GM21381 (cell line): ENCODE results near the gene PTMA.
"Not testable (repeated sequence)": the region's sequence is repeated elsewhere in the genome, so short reads cannot be mapped to it uniquely, and the experiment has no call there.

ENCODE experiments used
- ATAC-seq: cut with Tn5 transposase; IDR thresholded peaks from one replicate; pipeline ENCODE4 v1.9.1; 2021; ENCODE audit warnings: mild to moderate bottlenecking, moderate library complexity; ENCODE audit not compliant: unreplicated experiment

PTMA gene, protein sequence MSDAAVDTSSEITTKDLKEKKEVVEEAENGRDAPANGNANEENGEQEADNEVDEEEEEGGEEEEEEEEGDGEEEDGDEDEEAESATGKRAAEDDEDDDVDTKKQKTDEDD

DNA sequence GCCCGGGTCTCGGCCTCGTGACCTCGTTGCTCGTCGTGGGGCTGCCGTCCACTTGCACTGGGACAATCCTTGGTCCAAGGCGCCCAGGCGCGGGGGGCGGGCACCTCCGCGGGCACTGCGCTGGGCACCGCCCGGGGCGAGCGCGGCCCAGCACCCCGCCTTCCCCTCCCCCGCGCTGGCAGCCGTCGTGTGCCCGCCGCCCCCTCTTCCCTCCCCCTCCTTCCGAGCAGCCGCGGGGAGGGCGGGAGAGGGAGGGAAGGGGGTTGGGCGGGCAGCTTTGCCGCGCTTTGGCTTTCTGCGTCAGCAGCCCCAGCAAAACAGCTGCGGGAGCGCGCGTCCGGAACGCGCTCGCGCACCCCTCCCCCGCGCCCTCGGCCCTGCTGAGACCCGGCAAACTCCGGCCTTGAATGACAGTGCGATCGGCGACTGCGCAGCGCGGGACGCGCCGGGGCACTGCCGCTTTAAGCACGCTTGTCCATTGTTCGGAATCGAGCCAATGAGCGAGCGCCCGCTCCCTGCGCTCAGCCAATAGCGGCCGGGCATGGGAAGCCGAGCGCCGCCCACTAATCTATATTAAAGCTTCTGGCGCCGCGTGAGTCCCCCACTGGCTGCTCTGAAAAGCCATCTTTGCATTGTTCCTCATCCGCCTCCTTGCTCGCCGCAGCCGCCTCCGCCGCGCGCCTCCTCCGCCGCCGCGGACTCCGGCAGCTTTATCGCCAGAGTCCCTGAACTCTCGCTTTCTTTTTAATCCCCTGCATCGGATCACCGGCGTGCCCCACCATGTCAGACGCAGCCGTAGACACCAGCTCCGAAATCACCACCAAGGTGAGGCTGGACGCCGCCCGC, at the start of gene PTMA:
Gene PTMA (plus strand): TSS at position 599 of the 846 bp plus-strand sequence. CDS start 182 bp downstream, at position 781.
- ATAC-seq, result peak; percentile 52

DNA sequence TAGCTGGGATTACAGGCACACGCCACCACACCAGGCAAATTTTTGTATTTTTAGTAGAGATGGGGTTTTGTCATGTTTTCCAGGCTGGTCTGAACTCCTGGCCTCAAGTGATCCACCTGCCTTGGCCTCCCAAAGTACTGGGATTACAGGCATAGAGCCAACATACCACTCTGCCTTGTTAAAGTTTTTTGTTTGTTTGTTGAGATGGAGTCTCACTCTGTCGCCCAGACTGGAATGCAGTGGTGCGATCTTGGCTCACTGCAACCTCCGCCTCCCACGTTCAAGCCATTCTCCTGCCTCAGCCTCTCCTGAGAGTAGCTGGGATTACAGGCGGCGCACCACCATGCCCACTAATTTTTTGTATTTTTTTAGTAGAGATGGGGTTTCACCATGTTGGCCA, 48.3 kb upstream of the PTMA start:
- not testable (repeated sequence) for ATAC-seq

DNA sequence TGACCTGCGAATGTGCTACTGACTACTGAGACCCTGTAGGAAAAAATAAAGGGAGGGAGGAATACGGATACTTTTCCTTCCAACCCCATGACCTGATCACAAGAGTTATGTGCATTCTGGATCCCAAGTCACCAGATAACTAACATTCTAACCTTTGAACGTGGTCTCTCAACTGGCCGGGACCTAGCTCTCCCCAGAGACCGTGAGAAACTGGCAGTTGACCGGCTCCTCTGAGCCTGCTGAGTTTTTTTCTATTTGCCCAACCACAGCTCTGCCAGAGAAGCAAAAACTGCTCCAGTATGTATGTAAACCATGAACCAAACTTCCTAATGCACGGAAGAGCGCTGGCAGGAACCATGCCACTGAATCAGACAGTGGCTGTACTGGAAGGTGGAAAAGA, 47.5 kb upstream of the PTMA start:
- no peak for ATAC-seq

DNA sequence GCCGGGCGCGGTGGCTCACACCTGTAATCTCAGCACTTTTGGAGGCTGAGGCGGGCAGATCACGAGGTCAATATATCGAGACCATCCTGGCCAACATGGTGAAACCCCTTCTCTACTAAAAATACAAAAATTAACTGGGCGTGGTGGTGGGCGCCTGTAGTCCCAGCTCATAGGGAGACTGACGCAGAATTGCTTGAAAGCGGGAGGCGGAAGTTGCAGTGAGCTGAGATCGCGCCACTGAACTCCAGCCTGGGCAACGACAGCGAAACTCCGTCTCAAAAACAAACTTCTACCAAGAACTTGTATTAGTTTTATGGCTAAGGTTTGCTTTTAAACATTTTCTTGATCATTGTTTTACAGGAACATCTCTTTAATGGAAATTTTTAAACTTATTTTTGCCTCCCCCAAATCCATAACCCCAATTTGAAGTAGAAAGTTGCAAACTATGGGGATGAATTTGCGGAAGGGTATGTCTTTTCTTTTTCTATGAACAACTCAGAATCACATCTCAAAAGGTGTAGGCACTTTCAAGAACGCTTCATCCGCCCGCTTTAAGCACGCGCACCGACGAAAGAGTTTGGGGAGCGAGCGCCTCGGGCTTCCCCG, 46.8 kb upstream of the PTMA start:
- no peak for ATAC-seq

DNA sequence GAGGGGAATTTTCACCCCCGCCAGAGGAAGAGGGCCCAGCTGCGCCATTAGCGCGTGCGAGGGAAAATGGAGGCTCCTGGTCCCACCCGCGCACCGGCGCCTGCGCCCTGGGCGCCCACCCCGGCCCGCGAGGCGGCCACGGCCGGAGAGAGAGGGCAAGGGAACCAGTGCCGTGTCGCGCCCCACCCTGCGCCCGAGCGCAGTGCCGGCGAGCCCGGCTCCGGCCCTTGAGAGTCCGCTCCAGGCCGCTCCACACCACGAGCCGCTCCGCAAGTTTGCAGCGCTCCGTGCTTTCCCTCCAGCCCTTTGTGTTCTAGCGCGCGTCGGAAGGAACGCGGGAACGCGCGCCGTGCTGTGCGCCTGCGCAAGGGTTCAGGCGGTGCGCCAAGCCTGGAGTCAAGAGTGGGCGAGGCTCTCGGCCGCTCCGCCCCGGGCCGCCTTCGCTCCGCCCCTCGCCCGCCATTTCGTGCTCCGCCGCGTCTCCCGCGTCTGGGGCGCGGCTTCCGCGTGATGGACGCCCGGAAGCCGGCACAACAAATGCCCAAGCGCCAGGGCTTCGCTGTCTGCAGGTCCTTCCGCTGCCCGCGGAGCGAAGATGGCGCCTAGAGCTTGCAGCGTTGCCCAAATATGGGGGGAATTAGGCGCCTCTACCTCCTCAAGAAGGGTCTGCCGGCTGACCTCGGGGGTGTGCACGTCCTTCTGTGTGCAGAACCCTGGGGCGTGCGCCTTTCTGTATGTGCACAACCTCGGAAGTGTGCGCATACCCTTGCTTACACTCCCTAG, 46.1 kb upstream of the PTMA start:
- ATAC-seq, result peak; percentile 73

DNA sequence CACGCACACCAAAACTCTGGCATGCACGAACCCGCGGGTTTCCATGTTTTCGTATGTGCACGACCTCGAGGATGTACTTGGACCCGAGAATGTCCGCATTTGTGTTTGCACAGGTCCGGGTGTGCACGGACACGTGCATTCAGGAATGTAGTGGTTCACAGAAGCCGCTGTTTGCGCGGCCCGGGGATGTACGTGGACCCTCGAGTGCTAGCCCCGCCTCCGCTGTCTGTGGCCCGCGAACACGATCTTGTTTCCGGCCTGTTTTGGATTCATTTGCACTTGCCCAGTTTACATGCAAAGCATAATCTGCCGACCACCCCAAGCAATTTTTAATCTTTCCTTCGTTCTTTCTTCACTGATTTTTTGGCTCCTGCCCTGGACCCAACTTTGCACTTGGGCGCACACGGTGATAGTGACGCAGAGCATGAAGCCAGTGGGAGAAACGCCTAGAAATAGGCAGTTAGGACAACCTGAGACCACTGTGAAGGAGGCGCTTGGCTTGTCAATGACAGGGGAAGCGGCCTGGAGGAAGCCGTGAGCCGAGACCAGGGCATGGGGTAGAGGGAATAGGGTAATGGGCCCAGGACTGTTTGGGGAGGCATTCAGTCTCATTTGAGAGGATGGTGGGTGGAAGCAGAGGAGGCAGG, 45.4 kb upstream of the PTMA start:
- no peak for ATAC-seq

DNA sequence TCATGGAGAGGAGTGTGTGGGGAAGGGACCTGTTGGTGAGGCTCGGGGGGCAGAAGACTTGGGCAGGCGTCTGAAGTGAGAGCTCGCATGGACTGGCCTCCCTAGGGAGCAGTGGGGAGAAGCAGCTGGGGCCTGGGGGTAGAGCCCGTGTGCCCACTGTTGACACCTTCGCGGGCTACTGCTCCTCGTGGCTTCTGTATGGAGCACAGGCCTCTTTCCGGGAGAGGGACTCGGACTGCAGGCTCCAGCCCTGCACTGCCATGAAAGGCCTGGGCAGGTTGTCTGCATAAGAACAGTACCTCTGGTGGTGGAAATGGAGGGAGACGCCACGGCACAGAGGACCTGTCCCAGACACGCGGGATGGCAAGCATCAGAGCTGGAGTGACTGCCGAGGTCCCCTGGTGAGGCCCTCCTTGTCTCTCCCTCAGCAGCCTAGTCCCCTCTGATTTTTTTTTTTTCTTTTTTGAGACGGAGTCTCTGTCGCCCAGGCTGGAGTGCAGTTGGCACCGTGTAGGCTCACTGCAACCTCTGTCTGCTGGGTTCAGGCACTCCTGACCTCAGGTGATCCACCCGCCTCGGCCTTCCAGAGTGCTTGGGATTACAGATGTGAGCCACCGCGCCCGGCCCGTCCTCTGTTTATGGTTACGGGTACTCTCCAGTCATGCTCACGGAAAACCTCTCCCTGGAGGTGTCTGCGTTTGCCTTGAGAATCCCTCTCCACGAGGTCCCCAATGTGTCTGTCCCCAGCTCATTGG, 44.7 kb upstream of the PTMA start:
- ATAC-seq, result no peak

DNA sequence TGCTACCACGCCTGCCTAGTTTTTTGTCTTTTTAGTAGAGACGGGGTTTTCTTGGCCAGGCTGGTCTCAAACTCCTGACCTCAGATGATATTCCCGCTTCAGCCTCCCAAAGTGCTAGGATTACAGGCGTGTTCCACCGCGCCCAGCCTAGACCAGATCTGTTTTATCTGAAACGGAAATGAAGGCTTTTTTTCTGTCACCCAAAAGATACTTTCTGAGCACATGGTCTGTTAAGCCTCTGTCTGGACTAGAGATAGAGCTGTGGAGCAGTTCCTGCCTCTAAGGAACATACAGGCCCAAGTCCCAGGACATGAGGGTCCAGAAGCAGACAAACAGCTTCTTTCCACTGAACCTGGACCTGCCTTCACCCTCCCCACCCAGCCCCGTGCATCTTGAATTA, 43.6 kb upstream of the PTMA start:
- no peak for ATAC-seq

DNA sequence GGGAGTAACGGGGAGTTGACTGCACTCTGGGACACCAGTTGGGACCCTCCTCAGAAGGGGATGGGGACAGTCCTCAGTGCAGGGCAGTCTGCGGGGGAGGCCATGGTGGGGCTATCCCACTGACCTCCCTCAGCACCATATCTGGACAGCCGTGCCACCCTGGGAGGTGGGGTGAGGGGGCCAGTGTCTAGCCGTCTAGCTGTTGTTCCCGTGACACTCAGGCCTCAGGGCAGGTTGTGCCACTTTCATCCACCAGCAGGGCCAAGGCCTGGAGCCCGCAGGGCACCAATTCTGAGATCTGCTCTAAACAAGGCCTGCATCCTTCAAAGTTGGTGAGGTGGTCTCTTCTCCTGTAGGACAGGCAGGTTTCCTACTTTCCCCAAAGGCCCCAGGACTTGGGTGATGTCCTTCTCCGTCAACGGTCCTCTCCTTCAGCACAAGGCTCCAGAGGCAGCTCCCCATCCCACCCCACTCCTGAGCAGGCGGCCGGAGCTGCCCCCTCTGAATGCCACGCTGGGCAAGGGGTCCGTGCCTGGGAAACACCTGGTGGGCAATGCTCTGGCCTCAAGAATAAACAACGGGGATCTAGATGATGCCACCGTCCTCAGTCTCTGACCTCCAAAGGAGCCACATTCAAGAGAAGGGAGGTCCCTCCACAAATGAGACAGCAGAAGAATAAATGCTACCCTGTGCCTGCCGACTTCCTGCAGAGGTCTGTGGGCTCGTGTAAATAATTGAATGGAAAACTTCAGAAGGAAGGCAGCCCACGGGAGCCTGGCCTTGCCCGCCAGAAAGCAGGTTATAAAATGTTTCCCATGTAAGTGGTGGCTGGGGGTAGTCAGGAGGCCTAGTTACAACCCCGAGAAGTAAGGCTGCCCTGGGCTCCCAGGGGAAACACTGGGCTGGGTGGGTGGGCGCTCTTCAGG, 42.8 kb upstream of the PTMA start:
- no peak for ATAC-seq

DNA sequence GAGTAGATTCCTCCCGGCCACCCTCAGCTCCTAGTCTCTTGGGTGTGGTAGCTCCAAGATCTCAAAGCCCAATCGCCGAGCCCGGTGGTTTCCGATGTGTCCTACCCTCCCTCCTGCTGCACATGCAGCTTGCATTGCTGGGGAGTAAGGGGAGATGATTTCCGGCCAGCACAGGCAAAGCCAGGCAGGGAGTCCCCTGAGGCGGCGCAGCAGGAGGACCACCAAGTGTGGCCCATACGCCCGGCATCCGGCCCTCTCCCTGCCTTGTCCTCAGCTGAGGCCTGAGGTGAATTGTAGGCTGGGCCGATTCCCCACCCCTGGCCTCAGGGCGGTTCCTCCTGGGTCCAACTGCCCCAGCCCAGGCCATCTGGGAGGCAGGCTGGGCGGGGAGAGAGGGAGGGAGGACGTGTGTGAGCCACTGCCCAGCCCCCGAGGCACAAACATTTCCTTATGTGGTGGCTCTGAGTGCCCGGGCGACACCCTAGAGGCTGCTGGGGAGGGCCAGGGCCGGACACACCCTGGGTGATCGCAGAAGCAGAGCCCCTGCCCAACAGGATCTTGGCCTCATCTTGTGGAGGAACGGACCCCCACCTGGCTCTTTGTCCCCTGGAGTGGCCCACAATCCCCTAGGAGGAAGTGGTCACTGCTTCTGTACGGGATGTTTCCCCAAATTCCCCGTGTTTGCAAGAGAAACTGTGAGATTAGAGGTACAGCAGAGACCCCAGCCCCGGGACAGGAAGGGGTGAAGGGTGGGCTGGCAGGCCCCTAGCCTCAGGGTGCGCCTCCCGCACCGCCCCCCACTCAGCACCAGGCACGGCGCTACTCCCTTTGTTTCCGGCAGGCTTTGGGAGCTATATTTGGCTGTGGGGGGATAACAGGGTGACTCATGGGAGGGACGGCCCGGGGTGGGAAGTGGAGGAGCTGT, 41.9 kb upstream of the PTMA start:
- ATAC-seq, result peak; percentile 42

DNA sequence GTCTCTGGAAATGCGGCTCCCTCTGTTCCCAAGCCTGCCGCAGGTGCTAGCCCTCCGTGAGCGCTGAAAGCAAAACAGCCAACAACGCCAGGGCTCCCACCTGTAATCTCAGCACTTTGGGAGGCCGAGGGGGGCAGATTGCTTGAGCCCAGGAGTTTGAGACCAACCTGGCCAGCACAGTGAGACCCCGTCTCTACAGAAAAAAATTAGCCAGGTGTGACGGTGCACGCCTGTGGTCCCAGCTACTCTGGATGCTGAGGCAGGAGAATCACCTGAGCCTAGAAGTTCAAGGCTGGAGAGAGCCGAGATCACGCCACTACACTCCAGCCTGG, 41.3 kb upstream of the PTMA start:
- no peak for ATAC-seq

DNA sequence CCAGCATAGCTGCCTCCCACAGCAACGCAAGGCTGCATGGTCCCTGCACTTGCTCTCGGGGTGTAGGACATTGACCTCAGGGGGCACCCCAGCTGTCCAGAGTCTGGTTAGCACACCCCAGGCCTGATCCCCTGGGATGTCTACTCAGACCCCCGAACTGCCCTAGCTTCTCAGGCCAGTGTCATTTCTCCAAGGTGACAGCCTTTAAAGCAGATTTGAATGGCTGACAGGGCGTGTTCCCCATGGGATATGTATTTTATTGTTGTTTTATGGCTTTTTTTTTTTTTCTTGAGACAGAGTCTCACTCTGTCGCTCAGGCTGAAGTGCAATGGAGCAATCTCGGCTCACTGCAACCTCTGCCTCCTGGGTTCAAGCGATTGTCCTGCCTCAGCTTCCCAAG, 40.8 kb upstream of the PTMA start:
- no peak for ATAC-seq

DNA sequence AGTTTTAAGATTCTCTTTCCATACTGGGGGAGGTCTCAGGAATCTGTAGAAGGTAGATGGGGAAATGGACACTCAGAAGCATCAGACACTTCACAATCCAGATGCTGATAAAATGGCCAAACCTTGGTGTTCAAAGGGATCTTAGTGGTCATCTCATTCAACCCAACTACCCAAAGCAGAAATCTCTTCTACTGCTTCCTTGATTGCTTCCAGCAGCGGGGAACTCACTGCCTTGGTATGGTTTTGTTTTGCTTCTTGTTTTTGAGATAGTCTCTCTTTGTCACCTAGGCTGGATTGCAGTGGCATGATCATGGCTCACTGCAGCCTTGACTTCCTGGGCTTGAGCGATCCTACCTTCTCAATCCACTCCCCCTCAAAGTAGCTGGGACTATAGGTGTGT, 39.3 kb upstream of the PTMA start:
- ATAC-seq, result no peak

DNA sequence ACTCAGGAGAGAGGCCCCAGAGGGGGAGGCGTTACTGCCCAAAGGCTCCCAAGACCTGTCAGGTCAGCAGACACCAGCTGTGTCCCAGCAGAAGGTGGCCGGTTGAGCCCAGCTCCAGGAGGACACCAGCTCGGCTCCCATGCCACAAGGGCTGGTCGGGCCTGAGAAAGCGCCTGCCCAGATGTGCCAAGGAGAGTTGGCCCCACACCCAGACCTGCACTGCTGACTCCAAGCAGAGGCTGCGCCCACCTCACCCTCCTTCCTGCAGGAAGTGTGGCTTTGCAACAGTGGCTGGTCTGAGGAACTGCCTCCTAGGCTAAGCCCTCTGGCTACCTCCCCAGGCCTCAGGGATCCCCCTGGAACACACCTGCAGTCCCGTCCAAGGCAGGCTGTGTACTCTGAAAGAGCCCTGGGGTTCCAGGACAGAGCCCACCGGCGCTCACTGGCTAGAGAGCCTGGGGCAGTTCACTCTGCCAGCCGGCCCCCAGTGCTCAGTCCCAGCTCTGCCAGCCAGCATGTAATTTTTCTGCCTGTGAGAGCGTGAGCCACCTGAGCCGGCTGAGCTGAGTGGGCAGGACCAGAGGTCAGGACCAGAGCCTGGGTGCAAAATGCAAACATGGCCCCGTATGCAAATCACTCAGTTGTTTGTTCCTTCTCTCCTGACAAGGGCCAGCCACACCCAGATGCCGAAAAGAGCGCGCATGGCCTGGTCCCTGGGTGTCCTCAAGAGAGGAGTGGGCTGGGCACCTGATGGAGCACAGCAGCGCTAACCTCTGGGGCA, 36.9 kb upstream of the PTMA start:
- ATAC-seq, result peak; percentile 40

DNA sequence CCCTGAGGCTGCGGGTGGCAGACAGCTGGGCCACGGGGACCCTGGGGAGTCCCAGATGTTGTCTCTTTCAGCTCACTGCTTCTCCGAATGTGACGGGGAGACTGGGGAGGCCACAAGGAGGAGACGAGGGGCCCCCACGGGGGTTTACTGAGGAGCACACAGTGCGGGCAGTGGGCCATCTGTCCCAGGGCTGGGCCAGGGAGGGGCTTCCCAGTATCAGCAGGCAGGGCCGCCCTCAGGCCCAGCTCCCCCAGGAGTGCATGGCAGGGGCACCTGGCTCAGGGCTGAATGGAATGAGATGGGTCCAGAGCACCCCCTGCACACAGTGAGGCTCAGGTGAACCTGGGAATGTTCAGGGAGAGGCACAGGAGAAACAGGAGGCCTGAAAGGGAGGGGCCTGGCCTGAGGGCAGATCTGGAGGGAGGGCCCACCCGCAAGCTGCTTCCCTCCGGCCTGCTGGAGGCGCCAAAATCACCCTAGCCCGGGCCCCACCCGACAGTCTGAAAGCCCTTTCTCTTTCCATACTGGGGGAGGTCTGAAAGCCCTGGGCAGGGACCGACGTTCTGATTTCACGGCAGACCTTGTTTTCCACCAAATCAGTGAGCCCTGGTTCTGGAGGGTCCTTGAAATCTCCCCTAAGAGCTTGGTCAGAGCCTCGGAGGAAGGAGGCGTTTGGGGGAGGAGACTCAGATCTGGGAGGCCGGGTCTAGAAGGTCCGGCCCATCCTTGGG, 35.5 kb upstream of the PTMA start:
- peak; percentile 43 for ATAC-seq

DNA sequence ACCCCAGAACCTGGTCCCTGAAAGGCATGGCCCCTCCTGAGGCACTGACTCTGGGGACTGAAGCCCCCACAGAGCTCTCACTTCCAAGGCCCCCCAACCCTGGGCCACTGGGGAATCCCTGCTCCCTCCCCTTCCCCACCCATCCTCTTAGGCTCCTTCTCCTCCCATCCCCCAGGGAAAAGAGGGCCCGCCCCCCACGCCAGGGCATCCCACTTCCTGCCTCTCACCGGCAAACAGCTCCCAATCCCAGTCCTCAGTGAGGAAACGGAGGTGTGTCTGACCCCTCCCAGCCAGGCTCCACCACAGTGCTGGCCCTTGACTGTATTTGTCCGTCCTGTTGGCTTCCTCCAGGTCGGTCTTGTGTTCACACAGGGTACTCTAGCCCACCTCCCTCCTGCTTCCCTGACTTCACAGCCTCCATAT, 35.0 kb upstream of the PTMA start:
- ATAC-seq, result no peak
